Suprapubic skin (tissue), 4 donors: Measurements from ENCODE around the gene GPR149. TPM values are rescaled to one million over a fixed set of nuclear protein-coding genes. Genes with fewer than 3 reads are reported as not detected.

Source experiments
- DNase-seq, 2 donors: peaks; one replicate each; pipeline ENCODE4 v3.0.0-alpha.2; 2019; ENCODE audit warnings: low spot score in 2 of 2
- H3K27ac ChIP-seq: fragments of 200-600 bp; sonication (generic); one replicate; pipeline ENCODE4 v1.5.1; 2019
- H3K27me3 ChIP-seq: fragments of 200-600 bp; sonication (generic); one replicate; pipeline ENCODE4 v1.5.1; 2019
- H3K36me3 ChIP-seq: fragments of 200-600 bp; sonication (generic); one replicate; pipeline ENCODE4 v1.5.1; 2019
- H3K4me1 ChIP-seq: fragments of 200-600 bp; sonication (generic); one replicate; pipeline ENCODE4 v1.5.1; 2019
- H3K4me3 ChIP-seq: fragments of 200-600 bp; sonication (generic); one replicate; pipeline ENCODE4 v1.5.1; 2019; ENCODE audit warnings: mild to moderate bottlenecking
- H3K9me3 ChIP-seq: fragments of 200-600 bp; sonication (generic); one replicate; pipeline ENCODE4 v1.5.1; 2019
- EP300 ChIP-seq: sonication (generic); formaldehyde crosslinking; IDR thresholded peaks from one replicate; pipeline ENCODE4 v1.6.1; 2017; ENCODE audit warnings: antibody characterized with exemption
- POLR2A ChIP-seq, 2 donors: fragments of 450-650 bp; IDR thresholded peaks; one replicate each; pipeline ENCODE4 v1.6.1; 2017; ENCODE audit warnings: antibody characterized with exemption in 2 of 2, mild to moderate bottlenecking in 2 of 2, moderate library complexity in 2 of 2
- POLR2AphosphoS5 ChIP-seq, 3 donors: sonication (generic); formaldehyde crosslinking; IDR thresholded peaks; one replicate each; pipeline ENCODE4 v1.6.1; 2017; ENCODE audit warnings: antibody characterized with exemption in 3 of 3
- WGBS: methylation state at CpG from one replicate; pipeline ENCODE4 v1.1.5; 2018; 5-methylcytosine and 5-hydroxymethylcytosine counted together
- total RNA-seq, 4 donors: library from RNA; depleted of rRNA; stranded (reverse); fragments of >200 nt; gene quantifications; one replicate each; pipeline ENCODE4 v1.1.0, GENCODE V29; 2016
- TF ChIP-seq, protein P1 (sequence below), 2 donors: fragments of 200-600 bp in 1 of 2; fragments of 450-650 bp in 1 of 2; sonication (generic) in 1 of 2; IDR thresholded peaks; one replicate each; pipeline ENCODE4 v1.5.1; 2016 to 2019; ENCODE audit warnings: antibody characterized with exemption in 2 of 2, mild to moderate bottlenecking in 1 of 2, moderate library complexity in 1 of 2

GPR149 gene
- total RNA-seq, 4 donors from 2014 or later, result 0.25 TPM; not detected in 3

GRCh38 chr3:154304116-154304786 is 125.7 kb downstream of the GPR149 start:
- Histone ChIP-seq H3K4me3 (no peak overlapping the region), H3K9me3 (no peaks in the 10 kb centered on the region), H3K27ac (no peak overlapping the region), H3K27me3 (no peaks in the 10 kb centered on the region), H3K36me3 (peaks cover 73% of the 10 kb centered on the region), H3K4me1 (no peaks in the 10 kb centered on the region)
- TF ChIP-seq POLR2A (IDR thresholded peaks at IDR 0.05) (no peak), EP300 (no peak), POLR2AphosphoS5 (IDR thresholded peaks at IDR 0.05) (no peak)
- TF ChIP-seq, protein P1, sequence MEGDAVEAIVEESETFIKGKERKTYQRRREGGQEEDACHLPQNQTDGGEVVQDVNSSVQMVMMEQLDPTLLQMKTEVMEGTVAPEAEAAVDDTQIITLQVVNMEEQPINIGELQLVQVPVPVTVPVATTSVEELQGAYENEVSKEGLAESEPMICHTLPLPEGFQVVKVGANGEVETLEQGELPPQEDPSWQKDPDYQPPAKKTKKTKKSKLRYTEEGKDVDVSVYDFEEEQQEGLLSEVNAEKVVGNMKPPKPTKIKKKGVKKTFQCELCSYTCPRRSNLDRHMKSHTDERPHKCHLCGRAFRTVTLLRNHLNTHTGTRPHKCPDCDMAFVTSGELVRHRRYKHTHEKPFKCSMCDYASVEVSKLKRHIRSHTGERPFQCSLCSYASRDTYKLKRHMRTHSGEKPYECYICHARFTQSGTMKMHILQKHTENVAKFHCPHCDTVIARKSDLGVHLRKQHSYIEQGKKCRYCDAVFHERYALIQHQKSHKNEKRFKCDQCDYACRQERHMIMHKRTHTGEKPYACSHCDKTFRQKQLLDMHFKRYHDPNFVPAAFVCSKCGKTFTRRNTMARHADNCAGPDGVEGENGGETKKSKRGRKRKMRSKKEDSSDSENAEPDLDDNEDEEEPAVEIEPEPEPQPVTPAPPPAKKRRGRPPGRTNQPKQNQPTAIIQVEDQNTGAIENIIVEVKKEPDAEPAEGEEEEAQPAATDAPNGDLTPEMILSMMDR (IDR thresholded peaks at IDR 0.05), result no peak
- no peak for DNase-seq

DNA sequence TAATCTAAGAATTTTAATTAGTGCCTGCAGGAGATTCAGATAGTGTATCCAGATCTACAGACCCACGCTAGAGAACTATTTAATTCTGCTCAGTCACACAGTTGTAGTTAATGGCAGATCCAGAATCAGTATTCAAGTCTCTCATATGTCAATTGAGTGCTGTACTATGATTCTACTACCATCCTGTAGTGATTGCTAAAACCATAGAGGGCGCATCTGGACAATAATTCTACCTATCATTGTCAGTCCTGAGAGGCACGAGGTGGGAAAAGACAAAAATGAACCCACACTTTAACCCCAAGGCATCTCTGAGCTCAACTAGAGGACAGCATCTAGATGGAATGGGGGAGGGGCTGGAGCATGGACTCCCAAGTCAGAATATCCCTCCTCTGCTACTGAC is 128.4 kb downstream of the GPR149 start:
- Histone ChIP-seq H3K4me3 (no peak overlapping the region), H3K27me3 (no peaks in the 10 kb centered on the region), H3K27ac (no peak overlapping the region), H3K9me3 (no peaks in the 10 kb centered on the region), H3K4me1 (no peaks in the 10 kb centered on the region), H3K36me3 (peaks cover 87% of the 10 kb centered on the region)
- WGBS, result 80% methylated on average over 3 of the region's 3 CpGs
- no peak for TF ChIP-seq POLR2AphosphoS5 (IDR thresholded peaks at IDR 0.05)
- TF ChIP-seq POLR2A (IDR thresholded peaks at IDR 0.05), result no peak
- TF ChIP-seq, protein P1 (IDR thresholded peaks at IDR 0.05), result no peak
- no peak for TF ChIP-seq EP300
- DNase-seq, result no peak

DNA sequence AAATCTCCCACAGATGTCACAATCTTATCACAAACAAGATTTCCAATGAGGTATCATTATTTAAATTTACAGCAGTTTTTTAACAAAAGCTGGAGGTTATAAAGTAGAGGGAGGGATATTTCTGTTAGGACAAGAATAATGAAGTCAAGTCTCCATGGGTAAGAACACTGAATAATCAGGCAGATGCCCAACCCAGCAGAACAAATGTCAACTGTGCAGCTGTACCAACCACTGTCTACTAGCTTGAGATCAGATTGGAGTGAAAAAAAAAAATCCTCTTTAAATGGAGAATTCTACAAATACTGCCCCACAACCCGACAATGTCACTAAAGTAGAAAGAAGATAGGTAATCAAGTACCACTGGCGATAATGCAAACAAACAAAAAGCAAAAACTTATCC is 136.0 kb downstream of the GPR149 start:
- no peaks in the 10 kb centered on the region for H3K9me3 ChIP-seq
- no peaks in the 10 kb centered on the region for H3K27me3 ChIP-seq
- 94% methylated on average over 2 of the region's 2 CpGs for whole genome bisulfite sequencing
- H3K36me3 ChIP-seq, result peaks cover 85% of the 10 kb centered on the region
- H3K4me1 ChIP-seq, result no peaks in the 10 kb centered on the region
- DNase-seq, result no peak
- TF ChIP-seq, protein P1 (IDR thresholded peaks at IDR 0.05), result no peak
- no peak for TF ChIP-seq POLR2AphosphoS5 (IDR thresholded peaks at IDR 0.05)
- no peak for TF ChIP-seq POLR2A (IDR thresholded peaks at IDR 0.05)
- no peak for TF ChIP-seq EP300
- H3K27ac ChIP-seq, result no peak overlapping the region
- H3K4me3 ChIP-seq, result no peak overlapping the region

- no peak overlapping the region for H3K27ac ChIP-seq
- H3K36me3 ChIP-seq, result peaks cover 82% of the 10 kb centered on the region
- H3K27me3 ChIP-seq, result no peaks in the 10 kb centered on the region
- no peaks in the 10 kb centered on the region for H3K4me1 ChIP-seq
- no peak for TF ChIP-seq EP300
- TF ChIP-seq POLR2AphosphoS5 (IDR thresholded peaks at IDR 0.05), result no peak
- TF ChIP-seq, protein P1 (IDR thresholded peaks at IDR 0.05), result no peak
- TF ChIP-seq POLR2A (IDR thresholded peaks at IDR 0.05), result no peak
- H3K4me3 ChIP-seq, result no peak overlapping the region
- 97% methylated on average over 5 of the region's 5 CpGs for whole genome bisulfite sequencing
- H3K9me3 ChIP-seq, result no peaks in the 10 kb centered on the region
- DNase-seq, result no peak
Observed at GRCh38 chr3:154290187-154290586, 139.8 kb downstream of the GPR149 start.

Other genes with a start within 250 kb of the GPR149 start
- gene DHX36, start 105.7 kb downstream of the GPR149 start, total RNA-seq, result 100 to 1,000 TPM in 1 of 4 donors, 10 to 100 TPM in 3; 33.7 to 115 (median 37.3) TPM